Fibroblast of lung (primary cell): ENCODE results near the gene HMGN5.

ENCODE experiments used
- CTCF ChIP-seq, 2 donors: IDR thresholded peaks in 1 of 2; conservative IDR thresholded peaks in 1 of 2; 1 replicate in 1 of 2; 2 replicates in 1 of 2; pipeline ENCODE4 v1.5.1; 2011 to 2012; ENCODE audit warnings: low read length in 2 of 2, control low read depth in 1 of 2, inconsistent platforms in 1 of 2, low read depth in 1 of 2, mild to moderate bottlenecking in 1 of 2
- EZH2 ChIP-seq: IDR thresholded peaks from 2 replicates; pipeline ENCODE4 v1.5.1; 2012; ENCODE audit warnings: low read length, control low read depth, mild to moderate bottlenecking; ENCODE audit errors: missing control alignments

DNA sequence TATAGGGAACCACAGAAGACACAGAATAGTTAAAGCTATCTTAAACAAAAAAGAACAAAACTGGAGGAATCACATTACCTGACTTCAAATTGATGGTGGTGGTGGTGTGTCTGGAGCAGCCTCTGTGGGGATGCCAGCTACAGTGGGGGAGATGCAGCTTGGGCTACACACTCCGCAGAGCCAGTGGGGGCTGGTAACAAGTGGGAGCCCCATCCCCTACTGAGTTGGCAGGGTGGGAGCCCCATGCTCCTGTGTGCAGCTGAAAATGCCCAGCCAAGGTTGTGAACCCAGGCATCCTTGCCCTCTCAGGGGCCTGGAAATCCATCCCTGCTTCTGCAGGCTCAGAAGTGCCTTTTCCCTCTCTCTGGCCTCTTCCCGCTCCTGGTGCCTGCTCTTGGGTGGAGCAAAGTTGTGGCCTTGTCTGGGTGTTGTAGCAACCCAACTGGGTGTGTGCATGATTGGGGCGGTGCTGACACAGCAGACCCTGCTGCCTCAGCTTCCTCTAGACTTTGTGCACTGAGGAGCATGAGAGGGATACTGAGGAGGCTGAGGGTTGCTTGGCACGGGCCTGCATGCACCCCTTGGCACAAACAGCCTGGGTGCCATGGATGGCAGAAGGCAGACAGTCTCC lies 39.1 kb upstream of the HMGN5 start:
- no peak for TF ChIP-seq CTCF (conservative IDR thresholded peaks at IDR 0.05 in 1 of 2, IDR thresholded peaks at IDR 0.05 in 1 of 2; ENCODE audit: low read depth in 1 of 2, low read length in 2 of 2)
- no peak for TF ChIP-seq EZH2
